ENCODE measurements around the gene HPGDS.

- TF ChIP-seq FOXA1 (IDR thresholded peaks at IDR 0.05), result no peak
- TF ChIP-seq FOXK2 (IDR thresholded peaks at IDR 0.05), result no peak
- TF ChIP-seq BHLHE40 (IDR thresholded peaks at IDR 0.05; ENCODE audit: borderline replicate concordance), result no peak
- no peak for TF ChIP-seq TARDBP (IDR thresholded peaks at IDR 0.05)
- no peak for TF ChIP-seq ELF4 (IDR thresholded peaks at IDR 0.05)
- no peak for TF ChIP-seq NFRKB (IDR thresholded peaks at IDR 0.05)
- TF ChIP-seq, protein P1, sequence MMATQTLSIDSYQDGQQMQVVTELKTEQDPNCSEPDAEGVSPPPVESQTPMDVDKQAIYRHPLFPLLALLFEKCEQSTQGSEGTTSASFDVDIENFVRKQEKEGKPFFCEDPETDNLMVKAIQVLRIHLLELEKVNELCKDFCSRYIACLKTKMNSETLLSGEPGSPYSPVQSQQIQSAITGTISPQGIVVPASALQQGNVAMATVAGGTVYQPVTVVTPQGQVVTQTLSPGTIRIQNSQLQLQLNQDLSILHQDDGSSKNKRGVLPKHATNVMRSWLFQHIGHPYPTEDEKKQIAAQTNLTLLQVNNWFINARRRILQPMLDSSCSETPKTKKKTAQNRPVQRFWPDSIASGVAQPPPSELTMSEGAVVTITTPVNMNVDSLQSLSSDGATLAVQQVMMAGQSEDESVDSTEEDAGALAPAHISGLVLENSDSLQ (IDR thresholded peaks at IDR 0.05), result no peak
Observed at GRCh38 chr4:94298725-94299252, 43.8 kb downstream of the HPGDS start.
